Stimulated activated CD8-positive, alpha-beta memory T cell treated with anti-CD3 and anti-CD28 coated beads, Interleukin-4, amount 100 ng/mL, for 48 hours (primary cell): Measurements from ENCODE around the gene TMEM223.
"Not testable (repeated sequence)": the region's sequence is repeated elsewhere in the genome, so short reads cannot be mapped to it uniquely, and the experiment has no call there.

Experiments used
- DNase-seq: peaks from one replicate; pipeline ENCODE4 v3.0.0-alpha.2; 2020

TMEM223 gene, protein sequence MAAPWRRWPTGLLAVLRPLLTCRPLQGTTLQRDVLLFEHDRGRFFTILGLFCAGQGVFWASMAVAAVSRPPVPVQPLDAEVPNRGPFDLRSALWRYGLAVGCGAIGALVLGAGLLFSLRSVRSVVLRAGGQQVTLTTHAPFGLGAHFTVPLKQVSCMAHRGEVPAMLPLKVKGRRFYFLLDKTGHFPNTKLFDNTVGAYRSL

DNA sequence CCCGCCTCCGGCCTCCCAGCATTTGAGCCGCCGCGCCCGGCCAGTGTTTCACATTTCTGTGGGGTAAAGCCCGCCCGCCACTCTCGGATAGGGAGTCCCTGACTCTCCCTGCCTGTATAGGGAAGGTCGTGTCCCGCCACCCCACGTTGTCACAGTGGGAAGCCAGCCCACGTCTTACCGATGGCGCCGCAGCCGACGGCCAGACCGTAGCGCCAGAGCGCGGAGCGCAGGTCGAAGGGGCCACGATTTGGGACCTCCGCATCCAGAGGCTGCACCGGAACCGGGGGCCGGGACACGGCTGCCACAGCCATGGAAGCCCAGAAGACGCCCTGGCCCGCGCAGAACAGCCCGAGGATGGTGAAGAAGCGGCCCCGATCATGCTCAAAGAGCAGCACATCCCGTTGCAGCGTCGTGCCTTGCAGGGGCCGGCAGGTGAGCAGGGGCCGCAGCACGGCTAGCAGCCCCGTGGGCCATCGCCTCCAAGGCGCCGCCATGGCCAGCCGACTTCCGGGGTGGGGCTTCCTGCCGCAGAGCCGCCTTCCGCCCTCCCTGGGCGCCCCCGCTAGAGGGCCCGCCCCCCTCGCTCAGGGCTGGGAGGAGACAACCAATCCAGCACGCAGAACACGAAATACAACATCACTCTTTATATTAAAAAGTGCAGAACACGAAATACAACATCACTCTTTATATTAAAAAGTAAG lies at the start of gene TMEM223:
TSS of gene TMEM223 (minus strand) at position 506 of the 701 bp plus-strand sequence. CDS start at position 494, 12 bp downstream.
- DNase-seq = peak; percentile 94

DNA sequence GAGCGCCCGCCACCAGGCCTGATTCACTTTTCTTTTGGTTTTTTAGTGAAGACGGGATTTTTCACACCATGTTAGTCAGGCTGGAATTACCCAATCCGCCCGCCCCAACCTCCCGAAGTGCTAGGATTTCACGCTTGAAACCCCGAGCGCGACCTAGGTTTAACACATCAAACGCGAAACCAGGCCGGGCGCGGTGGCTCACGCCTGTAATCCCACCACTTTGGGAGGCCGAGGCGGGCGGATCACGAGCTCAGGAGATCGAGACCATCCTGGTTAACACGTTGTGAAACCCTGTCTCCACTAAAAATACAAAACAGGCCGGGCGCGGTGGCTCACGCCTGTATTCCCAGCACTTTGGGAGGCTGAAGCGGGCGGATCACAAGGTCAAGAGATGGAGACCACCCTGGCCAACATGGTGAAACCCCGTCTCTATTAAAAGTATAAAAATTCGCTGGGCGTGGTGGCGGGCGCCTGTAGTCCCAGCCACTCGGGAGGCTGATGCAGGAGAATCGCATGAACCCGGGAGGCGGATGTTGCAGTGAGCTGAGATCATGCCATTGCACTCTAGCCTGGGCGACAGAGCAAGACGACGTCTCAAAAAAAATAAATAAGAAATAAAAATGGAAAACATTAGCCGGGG lies 49.0 kb upstream of the TMEM223 start:
- peak; percentile 88 for DNase-seq

DNA sequence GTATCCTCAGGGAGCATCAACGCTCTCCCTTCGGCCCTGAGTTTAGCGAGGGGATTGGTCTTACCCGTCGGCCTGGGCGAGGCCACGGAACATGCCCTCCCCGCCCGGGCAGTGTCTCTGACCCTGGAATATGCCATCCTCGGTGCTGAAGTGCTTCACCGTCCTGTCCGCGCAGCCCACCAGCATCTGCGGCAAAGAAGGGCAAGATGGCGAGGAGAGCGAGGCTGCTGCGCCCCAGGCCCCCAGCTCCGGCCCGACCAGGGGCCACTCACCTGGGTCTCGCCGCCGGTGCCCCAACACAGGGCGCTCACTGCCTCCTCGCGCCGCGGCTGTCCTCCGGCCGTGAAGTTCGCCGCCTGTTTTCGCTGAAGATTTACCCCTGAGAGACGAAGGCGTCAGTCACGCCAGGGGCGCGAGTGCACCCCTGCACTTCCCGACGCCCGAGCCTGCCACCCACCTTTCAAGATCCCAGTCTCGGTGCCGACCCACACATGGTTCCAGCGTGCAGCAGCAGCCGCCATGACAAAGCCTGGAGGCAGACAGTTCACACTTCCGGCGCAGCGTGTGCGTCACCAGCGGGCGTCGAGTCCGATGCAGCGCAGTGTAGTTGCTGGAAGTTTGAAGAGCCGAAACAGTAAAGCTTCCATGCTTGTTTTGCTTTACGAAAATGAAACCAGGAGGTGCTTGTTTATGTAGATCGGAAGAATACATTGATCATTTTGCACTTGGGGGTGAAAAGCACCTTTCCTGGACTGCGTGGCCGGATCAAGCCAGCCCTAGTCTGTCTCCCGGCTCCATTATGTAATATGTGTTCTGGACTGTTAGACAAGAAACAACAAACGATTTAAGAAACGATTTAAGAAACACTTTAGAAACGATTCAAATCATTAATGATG lies 47.5 kb upstream of the TMEM223 start, which contains the start of gene WDR74:
TSS of gene WDR74 (minus strand) at position 541 of the 896 bp plus-strand sequence. CDS start at position 521, 20 bp downstream.
- peak; percentile 93 for DNase-seq

DNA sequence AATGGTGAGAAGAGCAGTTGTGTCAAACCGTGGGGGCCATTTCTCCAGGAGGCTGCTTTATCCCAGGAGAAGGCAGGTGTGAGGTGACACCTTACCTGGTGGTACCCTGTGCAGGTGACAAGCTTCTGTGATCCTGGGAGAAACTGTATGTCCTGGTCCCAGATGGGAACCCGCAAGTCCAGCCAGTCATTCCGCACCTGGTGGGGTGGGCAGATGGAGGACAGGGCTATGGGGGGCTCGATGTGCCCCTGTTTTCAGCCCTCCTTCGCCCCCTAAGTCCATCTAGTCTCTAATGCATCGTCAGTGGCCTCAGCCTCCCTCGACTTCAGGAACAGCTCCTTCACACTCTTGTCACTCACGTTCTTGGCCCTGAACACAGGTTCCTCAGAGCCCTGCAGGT lies 43.5 kb upstream of the TMEM223 start:
- no peak for DNase-seq

DNA sequence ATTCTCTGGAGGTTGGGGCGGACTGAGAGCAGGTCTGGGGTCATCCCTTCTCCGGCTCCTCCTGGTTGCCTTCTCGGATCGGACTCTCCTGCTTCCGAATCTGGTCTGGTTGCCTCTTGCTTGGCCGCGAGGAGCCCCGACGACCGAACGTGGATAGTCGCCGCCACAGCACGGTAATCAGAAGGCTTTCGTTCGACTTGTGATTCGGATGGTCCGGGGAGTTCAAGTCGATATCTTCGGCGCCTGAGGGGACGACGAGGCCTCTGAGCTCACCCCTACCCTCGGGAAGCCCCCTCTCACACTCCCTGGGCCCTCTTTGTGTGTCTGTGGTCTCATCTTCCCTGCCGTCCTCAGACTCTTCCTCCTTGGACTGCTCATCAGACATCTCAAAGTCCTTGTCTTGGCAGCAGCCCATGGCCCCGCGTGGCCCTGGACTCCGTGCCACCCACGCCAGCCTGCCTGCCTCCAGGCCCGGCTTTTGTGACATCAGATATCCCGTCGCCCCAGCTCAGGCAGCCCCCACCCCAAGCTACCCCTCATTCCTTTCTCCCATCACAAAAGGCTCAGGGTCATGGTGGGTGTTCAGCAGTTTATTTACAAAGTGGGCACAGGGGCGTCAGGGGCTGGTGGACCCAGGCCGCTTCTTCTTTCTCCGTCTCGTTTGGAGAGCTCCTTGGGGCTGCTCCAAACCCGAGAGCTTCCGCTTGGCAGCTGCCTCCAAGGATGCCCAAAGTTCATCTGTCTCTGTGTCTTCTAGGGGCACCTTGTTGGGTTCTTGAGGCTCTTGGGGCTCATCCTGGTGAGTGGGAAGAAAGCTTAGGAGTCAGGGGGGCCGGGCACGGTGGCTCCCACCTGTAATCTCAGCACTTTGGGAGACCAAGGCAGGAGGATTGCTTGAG lies 40.8 kb upstream of the TMEM223 start, which contains the start of gene TEX54:
TSS of gene TEX54 (minus strand) at position 506 of the 899 bp plus-strand sequence.
- DNase-seq = no peak

DNA sequence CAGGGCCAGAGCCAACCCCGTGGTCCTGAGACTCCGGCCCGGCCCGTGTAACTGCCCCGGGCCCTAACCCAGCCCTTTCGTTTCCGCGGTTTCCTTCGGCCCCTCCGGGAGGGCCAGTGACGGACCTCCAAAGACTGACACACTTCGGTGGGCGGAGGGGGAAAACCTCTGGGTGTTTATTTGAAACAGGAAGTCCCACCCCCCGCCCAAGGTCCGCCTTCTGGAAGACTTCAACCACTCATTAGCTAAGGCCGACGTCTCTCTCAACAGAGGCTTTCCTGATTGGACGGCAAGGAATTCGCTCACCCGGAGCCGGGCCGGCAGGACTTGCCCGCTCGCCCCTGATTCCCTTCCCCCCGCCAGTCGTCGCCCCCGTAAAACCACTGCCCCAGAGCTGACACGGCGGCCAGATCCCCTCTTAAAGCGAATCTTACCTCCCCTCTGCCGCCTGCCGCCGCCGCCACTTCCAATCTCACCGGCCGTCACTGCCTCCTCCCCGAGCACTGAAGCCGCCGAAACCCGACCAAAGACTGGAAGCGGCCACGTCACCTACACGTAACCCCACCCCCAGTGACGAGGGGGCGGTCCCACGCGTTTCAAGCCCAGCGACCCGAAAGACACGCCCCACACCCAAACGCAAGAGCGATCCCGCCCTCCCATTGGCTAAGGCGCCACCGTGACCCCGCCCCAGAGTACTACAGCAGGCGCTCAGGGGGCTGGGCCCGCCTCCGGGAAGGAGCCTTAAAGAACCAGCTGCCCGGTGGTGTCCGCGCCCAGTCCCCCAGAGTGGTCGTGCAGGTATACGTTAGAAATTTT lies 39.9 kb upstream of the TMEM223 start, which contains the start of gene STX5:
TSS of gene STX5 (minus strand) at position 532 of the 816 bp plus-strand sequence. CDS start 808 bp downstream, outside the sequence.
- DNase-seq = peak; percentile 100

DNA sequence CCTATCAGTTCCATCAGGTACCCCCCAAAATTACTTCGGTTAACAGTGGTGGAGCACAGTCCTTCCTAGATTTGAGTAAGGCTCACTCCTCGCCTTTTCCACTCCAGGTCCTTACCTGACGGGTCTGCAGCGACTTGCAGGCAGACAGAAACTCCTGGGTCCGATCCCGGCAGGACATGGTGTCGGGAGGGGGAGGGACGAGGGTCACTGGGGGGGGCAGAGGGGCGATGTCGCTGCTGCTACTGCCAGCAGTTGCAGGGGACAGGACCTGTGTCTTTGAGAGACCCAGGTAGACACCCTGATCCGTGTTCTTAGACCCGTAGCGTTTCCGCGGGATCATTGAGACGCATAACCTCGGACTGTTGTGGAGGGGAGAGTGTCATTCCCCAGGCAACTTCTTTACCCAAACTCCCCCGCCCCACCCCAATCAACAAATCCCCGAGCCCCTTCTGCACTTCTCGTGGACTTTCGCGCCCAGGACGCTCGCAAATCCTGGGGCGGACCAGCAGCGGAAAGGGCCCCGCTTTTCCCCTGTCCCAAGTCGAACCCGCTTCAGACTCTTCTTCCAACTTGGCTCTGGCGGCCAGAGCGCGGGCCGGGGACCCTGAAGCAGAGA lies 39.2 kb upstream of the TMEM223 start:
- DNase-seq = peak; percentile 40

DNA sequence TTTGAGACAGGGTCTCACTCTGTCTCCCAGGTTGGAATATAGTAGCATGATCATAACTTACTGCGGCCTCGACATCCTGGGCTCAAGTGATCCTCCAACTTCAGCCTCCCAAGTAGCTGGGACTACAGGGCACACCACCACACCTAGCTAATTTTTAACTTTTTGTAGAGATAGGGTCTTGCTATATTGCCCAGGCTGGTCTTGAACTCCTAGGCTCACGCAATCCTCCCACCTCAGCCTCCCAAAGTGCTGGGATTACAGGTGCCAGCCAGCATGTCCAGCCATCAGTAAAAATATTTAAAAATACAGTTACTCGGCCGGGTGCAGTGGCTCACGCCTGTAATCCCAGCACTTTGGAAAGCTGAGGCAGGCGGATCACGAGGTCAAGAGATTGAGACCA lies 36.3 kb upstream of the TMEM223 start:
- not testable (repeated sequence) for DNase-seq

DNA sequence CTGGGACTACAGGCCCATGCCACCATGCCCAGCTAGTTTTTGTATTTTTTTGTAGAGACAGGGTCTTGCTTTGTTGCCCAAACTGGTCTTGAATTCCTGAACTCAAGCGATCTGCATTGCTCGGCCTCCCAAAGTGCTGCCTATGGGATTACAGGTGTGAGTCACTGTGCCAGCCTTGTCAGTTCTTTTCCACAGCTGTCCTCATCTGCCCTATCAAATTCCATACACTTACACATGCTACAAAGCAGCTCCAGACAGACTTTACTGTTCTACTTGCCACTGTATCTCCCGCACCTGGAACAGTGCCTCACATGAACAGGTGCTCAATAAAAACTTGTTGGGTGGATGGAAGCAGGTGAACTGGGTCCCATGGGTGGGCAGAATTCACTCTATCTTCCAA lies 31.9 kb upstream of the TMEM223 start:
- DNase-seq = no peak

DNA sequence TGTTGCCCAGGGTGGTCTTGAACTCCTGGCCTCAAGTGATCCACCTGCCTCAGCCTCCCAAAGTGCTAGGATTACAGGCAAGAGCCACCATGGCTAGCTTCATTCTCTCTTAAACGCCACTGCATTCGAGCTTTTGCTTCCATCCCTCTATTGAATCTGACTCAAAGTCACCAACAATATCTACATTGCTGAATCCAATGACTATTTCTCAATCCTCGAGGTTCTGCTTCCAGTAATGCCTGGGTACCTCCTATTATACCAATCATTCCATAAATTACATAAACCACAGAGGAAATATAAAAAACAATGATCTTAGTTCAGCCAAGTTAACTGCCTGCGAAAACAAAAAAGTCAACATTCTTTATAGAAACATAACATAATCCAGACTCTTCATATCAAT lies 25.3 kb upstream of the TMEM223 start:
- DNase-seq = no peak

DNA sequence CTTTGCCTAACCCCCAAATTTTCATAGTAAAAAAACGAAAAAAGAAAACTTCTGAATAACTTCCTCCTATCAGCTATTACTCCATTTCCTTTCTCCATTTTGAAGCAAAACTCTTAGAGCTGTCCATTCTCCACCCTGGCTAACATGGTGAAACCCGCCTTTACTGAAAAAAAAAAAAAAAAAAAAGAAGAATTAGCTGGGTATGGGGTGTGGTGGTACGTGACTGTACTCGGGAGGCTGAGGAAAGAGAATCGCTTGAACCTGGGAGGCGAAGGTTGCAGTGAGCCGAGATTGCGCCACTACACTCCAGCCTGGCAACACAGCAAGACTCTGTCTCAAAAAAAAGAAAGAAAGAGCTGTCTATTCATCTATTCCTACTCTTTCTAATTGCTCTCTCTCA lies 24.8 kb upstream of the TMEM223 start:
- DNase-seq = no peak

DNA sequence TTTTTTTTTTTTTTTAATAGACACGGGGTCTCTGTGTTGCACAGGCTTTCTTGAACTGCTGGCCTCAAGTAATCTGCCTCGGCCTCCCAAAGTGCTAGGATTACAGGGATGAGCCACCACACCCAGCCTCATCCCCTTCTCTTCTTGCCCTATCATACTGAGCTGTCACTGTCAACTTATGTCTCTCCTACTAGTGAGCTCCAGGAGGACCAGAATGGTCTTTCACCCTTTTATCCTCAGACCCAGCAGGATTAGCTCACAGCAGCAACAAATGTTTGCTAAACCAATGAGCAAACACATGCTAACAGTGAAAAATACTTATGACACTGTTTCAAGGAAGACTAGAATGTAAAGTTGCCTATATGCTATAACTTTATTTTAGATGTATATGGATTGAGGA lies 19.9 kb upstream of the TMEM223 start:
- no peak for DNase-seq

DNA sequence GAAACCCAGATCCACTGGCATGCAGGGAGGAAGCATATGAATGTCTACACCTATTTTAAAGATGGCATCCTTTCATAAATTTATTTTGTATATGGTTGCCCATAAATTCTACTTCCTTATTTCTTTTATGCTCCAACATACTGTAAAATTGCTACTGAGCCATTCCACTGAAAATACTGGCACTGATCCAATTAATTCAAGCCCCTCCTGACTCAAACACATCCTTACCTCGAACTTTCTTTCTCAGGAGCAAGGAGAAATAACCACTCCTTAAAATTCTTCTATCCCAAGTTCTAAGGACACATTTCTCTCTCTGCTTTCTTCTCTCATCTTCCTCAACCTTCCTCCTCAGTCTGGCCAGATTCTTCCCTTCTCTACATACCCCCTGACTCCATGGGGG lies 18.9 kb upstream of the TMEM223 start:
- DNase-seq = no peak

DNA sequence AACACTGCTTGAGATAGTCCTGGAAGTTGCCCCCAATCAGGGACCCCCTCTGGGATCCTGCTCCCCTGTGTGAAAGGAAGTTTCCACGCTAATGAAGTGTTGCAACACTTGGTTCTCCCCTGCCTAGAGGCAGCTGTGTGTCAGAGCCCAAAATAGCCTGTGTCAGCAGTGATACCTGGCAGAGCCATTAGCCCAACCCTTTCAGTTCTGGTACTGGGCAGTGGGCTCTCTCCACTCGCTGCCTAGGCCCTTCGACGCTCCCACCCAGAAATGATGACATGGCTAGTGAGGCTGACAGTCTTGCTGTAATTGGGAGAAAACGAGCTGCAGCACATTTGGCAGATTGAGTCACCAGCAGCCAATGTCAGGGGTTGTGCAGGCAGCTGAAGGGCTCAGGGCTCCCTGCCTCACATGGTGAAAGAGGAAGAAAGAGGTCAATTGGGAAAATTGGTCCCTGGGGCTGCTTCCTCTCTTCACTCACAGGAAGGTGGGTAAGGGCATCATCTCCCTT lies 14.9 kb upstream of the TMEM223 start:
- DNase-seq = no peak

DNA sequence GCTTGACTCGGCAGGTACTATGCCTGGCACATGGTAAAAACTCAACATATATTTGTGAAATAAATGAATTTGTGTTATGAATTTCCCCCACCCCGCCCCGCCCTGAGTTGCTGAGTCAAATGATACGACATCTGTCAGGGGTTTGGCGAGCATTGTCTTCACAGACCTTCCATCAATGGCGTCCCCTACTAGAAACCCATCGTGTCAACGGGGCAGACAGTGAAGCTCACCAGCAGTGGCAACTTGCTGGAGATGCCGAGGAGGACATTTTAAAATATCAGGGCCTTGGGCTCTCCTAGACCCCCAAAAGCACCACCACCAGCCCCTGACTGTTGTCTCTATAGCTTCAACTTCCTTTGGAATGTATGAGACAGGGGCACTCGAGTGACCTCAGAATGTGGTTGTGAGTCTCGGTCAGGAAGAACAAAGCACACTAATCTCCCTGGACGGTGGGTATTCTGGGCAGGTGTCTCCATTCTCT lies 14.2 kb upstream of the TMEM223 start:
- DNase-seq = peak; percentile 51

DNA sequence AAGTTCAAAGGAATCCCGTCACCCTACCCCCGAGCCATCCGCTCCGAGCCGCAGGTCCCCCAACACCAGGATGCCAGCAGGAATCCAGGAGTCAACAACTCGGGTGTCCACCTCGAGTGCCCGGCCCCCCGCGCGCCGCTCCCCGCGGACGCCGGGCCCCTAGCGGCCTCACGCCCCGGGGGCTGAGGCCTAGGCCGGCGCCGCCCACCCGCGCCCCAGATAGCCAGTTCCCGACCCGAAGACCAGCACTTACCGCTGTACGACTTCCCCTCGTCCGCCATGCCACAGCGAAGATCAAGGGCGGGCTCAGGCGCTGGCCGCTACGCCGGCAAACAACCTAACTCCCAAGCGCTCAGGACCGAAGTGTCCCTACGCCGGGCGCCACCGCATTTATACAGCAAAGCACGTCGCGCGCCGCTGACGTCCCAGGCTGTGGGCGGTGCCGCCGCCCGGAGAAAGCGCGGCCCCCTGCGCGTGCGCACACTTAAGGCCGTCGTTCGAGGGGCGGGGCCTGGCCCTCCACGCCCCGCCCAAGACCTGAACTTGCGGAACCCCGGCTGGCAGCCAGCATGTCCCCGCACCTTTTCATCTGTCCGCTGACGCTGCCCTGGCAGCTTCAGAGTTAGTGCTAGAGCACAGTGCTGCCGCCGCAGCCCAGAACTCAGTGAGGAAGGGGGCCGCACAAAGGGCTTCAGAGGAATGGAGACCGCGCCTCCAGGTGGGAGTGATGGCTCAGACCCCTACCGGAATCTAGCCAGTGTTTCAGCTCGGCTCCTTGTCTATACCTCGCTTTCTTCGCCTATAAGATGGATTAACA lies 13.5 kb upstream of the TMEM223 start, which contains the start of gene NXF1:
TSS of gene NXF1 (minus strand) at position 365 of the 817 bp plus-strand sequence. CDS start at position 281, 84 bp downstream.
- peak; percentile 98 for DNase-seq

DNA sequence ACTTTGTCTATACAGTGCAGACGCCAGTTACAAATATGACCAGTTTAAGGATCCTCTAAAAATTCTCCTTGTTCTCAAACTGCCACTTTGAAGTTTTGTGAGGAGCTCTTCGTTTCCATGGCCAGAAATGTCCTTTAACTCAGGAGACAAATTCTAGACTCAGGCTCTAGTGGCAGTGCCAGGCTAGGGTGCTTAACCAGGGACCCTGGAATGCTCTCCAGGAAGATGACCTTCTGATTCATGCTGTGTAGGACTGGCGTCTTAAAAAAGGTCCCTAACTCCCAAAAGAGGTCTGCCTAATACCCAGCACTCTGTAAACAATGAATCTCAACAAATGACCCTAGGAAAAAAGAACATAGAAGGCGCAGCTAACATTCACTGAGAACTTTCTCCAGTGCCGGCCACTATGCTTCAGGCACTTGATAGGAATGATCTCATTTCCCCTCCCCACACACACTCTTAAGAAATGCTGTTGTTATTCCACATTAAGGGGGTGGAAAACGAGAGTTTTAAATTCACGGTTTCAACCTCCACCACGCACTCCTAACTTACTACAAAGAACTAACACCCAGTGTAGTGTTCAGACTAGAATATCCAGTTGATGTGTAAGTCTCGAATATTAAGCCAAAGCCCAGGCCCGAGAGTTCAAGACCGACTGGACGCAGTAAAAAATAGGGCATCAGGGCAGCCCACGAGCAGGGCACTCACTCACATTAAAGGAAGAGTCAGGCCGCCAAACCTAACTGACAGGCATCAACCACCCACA lies 12.7 kb upstream of the TMEM223 start:
- peak; percentile 54 for DNase-seq

DNA sequence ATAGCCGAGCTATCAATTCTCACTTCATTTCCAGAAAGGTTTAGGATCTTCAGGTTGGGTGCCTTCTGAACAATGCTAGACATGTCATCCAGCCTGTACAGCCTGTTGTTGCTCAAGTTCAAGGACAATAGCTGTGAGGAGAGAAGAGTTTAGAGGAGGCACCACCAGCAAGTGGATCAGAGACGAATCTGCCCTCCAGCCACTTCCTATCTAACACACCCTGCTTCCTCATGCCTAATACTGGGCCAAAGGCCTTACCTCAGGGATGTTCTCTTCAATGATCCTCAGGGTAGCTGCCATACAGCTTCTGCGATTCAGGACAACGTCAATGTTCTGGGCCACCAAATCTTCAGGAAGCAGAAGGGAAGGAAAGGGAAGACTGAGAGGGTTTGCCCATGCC lies 9.3 kb upstream of the TMEM223 start:
- DNase-seq = no peak
